Bronchial epithelial cell (primary cell): ENCODE results near the gene PTPN14. TPM values are rescaled to one million over a fixed set of nuclear protein-coding genes. Genes with fewer than 3 reads are reported as not detected.
A peak's percentile ranks its signal among the peaks of the same experiment; 100 is the strongest.

ENCODE experiments used
- DNase-seq: peaks from one replicate; pipeline ENCODE4 v3.0.0-alpha.2; 2010; ENCODE audit warnings: low read depth
- FAIRE-seq: peaks from 2 replicates; lab custom pipeline; 2011; peaks lifted over from hg19 to GRCh38; lab: Jason Lieb, UNC
- H3K27me3 ChIP-seq: 2 replicates; pipeline ENCODE4 v1.5.1; 2011; ENCODE audit warnings: low read length; ENCODE audit not compliant: control insufficient read depth, insufficient read depth
- H3K36me3 ChIP-seq: 2 replicates; pipeline ENCODE4 v1.5.1; 2011; ENCODE audit warnings: low read length; ENCODE audit not compliant: control insufficient read depth, insufficient read depth
- H3K4me3 ChIP-seq: 2 replicates; pipeline ENCODE4 v1.5.1; 2011; ENCODE audit warnings: mild to moderate bottlenecking, low read depth, low read length, control low read depth
- CTCF ChIP-seq: IDR thresholded peaks from 2 replicates; pipeline ENCODE4 v1.5.1; 2011; ENCODE audit warnings: mild to moderate bottlenecking, moderate library complexity, low read length, control low read depth, inconsistent platforms; ENCODE audit not compliant: insufficient read depth, severe bottlenecking
- total RNA-seq: library from RNA; depleted of rRNA; stranded (reverse); fragments of >200 nt; gene quantifications from 2 replicates; pipeline ENCODE4 v1.2.1, GENCODE V29; 2014

The PTPN14 gene
- total RNA-seq, 1 donor from 2014 or later, result 28.4 TPM

GRCh38 chr1:214515544-214516433 is 35.6 kb downstream of the PTPN14 start:
- DNase-seq (no peak), FAIRE-seq (no peak)
- H3K27me3 ChIP-seq, result no peaks in the 10 kb centered on the region
- no peak overlapping the region for H3K4me3 ChIP-seq
- TF ChIP-seq CTCF, result no peak
- H3K36me3 ChIP-seq, result no peaks in the 10 kb centered on the region

GRCh38 chr1:214514819-214515383 is 36.5 kb downstream of the PTPN14 start:
- Histone ChIP-seq H3K4me3 (no peak overlapping the region), H3K36me3 (no peaks in the 10 kb centered on the region), H3K27me3 (no peaks in the 10 kb centered on the region)
- TF ChIP-seq CTCF, result no peak
- no peak for DNase-seq
- no peak for FAIRE-seq

GRCh38 chr1:214514032-214514818 is 37.2 kb downstream of the PTPN14 start:
- Histone ChIP-seq H3K27me3 (no peaks in the 10 kb centered on the region), H3K36me3 (no peaks in the 10 kb centered on the region), H3K4me3 (no peak overlapping the region)
- no peak for TF ChIP-seq CTCF
- DNase-seq, result no peak
- FAIRE-seq, result no peak

GRCh38 chr1:214513394-214513793 is 38.0 kb downstream of the PTPN14 start:
- DNase-seq, result no peak
- TF ChIP-seq CTCF, result no peak
- Histone ChIP-seq H3K27me3 (no peaks in the 10 kb centered on the region), H3K4me3 (no peak overlapping the region), H3K36me3 (no peaks in the 10 kb centered on the region)
- no peak for FAIRE-seq

GRCh38 chr1:214511639-214511998 is 39.8 kb downstream of the PTPN14 start:
- DNase-seq (peak; percentile 75), FAIRE-seq (peak; percentile 72)
- no peaks in the 10 kb centered on the region for H3K27me3 ChIP-seq
- H3K36me3 ChIP-seq, result no peaks in the 10 kb centered on the region
- no peak for TF ChIP-seq CTCF
- no peak overlapping the region for H3K4me3 ChIP-seq
